ENCODE results near the gene INSR. TPM values are rescaled to one million over a fixed set of nuclear protein-coding genes. Genes with fewer than 3 reads are reported as not detected.

Gene INSR
- total RNA-seq, 3 donors from 2014 or later (not counting 1 experiment from before 2014, with no cell fraction given) = 0.50 to 4.9 (median 2.0) TPM

DNA sequence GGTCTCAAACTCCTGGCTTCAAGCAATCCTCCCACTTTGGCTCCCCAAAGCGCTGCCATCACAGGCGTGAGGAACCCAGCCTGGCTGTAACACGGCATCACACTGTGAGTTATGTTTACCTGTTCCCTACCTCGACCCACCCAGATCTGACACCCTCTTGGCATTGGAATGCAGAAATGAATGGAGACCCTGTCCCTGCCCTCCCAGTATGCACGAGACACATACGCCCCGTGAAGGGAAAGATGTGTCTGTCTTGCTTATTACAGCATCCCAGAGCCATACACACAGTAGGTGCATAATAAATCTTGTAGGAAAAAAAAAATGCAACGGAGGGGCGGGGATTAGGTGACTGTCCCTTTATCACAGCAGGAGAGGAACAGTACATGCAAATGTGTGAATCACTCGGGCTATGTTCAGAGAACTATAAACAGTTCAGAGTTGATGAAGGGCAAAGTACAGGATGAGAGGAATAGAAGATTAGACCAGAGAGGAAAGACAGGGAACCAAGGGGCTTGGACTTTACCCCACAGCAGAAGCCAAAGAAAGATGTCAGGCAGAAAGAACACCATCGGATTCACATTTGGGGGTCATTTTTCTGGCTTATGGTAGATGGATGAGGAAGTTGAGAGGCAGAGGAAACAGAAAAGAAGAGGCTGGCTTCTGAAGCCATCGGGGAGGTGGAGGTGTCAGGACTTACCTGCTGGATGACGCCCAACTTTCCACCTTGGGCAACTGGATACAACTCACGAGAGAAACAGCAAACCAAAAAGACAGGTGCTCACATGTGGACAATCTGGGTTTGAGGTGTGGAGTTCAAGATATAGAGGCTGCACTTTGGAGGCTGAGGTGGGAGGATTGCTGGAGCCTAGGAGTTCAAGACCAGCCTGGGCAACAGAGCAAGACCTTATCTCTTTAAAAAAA lies 94.3 kb downstream of the INSR start:
- ATAC-seq = no peak
- H3K36me3 ChIP-seq (ENCODE audit: control insufficient read depth, insufficient read depth, low read length) = no peaks in the 10 kb centered on the region
- no peak overlapping the region for H3K27ac ChIP-seq (ENCODE audit: low read length)
- Mint-ChIP-seq H3K36me3 (no peaks in the 10 kb centered on the region), H3K27ac (no peak overlapping the region), H3K4me1 (peaks cover 16 to 23% of the 10 kb centered on the region in 2 donors), H3K9me3 (no peaks in the 10 kb centered on the region), H3K27me3 (ENCODE audit: low read depth in 2 of 2) (peaks cover 0 to 5% of the 10 kb centered on the region in 2 donors), H3K4me3 (peak overlapping the region; percentile 10)
- no peaks in the 10 kb centered on the region for H3K27me3 ChIP-seq (ENCODE audit: control insufficient read depth, insufficient read depth, low read length)
- H3K9me3 ChIP-seq (ENCODE audit: control insufficient read depth, insufficient read depth, low read length) = no peaks in the 10 kb centered on the region
- H3K4me3 ChIP-seq (ENCODE audit: low read length) = no peak overlapping the region
- no peak for DNase-seq
- TF ChIP-seq, protein P1, sequence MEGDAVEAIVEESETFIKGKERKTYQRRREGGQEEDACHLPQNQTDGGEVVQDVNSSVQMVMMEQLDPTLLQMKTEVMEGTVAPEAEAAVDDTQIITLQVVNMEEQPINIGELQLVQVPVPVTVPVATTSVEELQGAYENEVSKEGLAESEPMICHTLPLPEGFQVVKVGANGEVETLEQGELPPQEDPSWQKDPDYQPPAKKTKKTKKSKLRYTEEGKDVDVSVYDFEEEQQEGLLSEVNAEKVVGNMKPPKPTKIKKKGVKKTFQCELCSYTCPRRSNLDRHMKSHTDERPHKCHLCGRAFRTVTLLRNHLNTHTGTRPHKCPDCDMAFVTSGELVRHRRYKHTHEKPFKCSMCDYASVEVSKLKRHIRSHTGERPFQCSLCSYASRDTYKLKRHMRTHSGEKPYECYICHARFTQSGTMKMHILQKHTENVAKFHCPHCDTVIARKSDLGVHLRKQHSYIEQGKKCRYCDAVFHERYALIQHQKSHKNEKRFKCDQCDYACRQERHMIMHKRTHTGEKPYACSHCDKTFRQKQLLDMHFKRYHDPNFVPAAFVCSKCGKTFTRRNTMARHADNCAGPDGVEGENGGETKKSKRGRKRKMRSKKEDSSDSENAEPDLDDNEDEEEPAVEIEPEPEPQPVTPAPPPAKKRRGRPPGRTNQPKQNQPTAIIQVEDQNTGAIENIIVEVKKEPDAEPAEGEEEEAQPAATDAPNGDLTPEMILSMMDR (IDR thresholded peaks at IDR 0.05) = no peak
- H3K4me1 ChIP-seq (ENCODE audit: control insufficient read depth, insufficient read depth, low read length) = peaks cover 30% of the 10 kb centered on the region
- intact Hi-C loops (cut with micrococcal nuclease) = loop anchor here (5.0 kb wide), 1 partner anchor 1107 kb away; the partner anchor contains the start of gene CD320
- WGBS (ENCODE audit: insufficient coverage) = 82% methylated on average over 13 of the region's 14 CpGs

DNA sequence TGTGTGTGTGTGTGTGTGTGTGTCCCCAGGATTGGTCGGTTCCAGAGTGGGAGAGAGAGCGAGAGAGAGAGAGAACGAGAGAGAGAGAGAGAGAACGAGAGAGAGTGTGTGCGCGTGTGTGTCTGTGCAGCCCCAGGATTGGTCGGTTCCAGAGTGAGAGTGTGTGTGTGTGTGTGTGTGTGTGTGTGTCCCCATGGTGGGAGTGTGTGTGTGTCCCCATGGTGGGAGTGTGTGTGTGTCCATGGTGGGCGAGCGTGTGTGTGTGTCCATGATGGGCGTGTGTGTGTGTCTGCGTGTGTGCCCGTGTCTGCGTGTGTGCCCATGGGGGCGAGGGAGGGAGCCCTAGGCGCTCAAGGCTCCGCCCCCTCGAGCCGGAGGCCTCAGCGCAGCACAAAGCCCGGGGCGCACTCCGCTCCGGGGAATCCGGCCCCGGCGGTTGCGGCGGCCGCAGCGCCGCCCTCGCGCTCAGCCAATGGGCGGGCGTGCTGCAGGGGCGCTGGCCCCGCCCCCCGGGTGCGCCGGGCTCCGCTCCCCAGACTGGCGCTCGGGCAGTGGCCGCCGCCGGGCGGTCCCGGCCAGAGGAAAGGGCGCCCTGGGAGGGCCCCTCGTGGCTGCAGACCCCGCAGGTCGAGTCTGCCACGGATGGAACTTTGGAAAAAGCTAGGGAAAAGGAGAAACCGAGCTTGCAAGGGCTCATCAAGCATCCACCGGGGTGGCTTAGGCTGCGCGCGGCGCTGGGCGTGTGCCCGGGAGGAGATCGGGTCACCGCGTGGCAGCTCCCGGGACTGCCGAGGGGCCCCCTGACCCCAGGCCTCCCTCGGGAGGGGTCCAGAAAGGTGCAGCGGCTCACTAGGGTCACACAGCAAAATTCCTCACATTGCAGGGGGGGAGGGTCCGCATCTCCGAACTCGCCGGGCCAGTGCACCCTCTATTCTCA lies 96.2 kb downstream of the INSR start:
- Histone ChIP-seq H3K9me3 (ENCODE audit: control insufficient read depth, insufficient read depth, low read length) (no peaks in the 10 kb centered on the region), H3K36me3 (ENCODE audit: control insufficient read depth, insufficient read depth, low read length) (no peaks in the 10 kb centered on the region), H3K4me3 (ENCODE audit: low read length) (peak overlapping the region; percentile 85), H3K27me3 (ENCODE audit: control insufficient read depth, insufficient read depth, low read length) (no peaks in the 10 kb centered on the region), H3K27ac (ENCODE audit: low read length) (peak overlapping the region; percentile 55), H3K4me1 (ENCODE audit: control insufficient read depth, insufficient read depth, low read length) (peaks cover 33% of the 10 kb centered on the region)
- no peaks in the 10 kb centered on the region for H3K36me3 Mint-ChIP-seq
- WGBS (ENCODE audit: insufficient coverage) = under 1% methylated on average over 71 of the region's 72 CpGs
- peak overlapping the region; percentile 96 for H3K4me3 Mint-ChIP-seq
- DNase-seq (peak; percentile 92 to 97), ATAC-seq (peak; percentile 83 to 95 (median 89))
- TF ChIP-seq, protein P1 (IDR thresholded peaks at IDR 0.05) = no peak
- H3K4me1 Mint-ChIP-seq = peaks cover 16 to 28% of the 10 kb centered on the region in 2 donors
- peak overlapping the region; percentile 92 to 96 for H3K27ac Mint-ChIP-seq
- intact Hi-C loops (cut with micrococcal nuclease) = loop anchor here (1.0 to 5.0 kb wide), 3 partner anchors 12 to 1109 kb away; partner anchors contain the start of gene CD320
- peaks cover 0 to 3% of the 10 kb centered on the region in 2 donors for H3K27me3 Mint-ChIP-seq (ENCODE audit: low read depth in 2 of 2)
- no peaks in the 10 kb centered on the region for H3K9me3 Mint-ChIP-seq

DNA sequence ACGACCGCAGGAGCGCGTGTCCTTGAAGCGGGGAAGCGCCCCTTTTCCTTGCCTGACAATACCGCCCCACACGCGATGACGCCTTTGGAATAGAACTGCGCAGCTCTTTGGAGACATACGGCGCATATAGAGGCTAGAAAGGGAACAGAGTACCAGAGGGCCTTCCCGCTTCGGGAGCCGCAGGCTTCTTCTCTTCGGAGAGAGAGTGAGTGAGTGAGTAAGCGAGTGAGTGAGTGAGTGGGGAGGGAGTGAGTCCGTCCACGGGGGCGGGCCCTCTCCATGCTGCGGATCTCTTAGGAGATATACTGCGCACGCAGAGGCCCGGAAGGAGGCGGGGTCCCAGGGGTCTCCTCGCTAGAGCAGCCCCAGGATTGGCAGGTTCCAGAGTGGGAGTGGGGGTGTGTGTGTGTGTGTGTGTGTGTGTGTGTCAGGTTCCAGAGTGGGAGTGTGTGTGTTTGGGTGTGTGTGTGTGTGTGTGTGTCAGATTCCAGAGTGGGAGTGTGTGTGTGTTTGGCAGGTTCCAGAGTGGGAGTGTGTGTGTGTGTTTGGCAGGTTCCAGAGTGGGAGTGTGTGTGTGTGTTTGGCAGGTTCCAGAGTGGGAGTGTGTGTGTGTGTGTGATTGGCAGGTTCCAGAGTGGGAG lies 97.0 kb downstream of the INSR start:
- peaks cover 0 to 3% of the 10 kb centered on the region in 2 donors for H3K27me3 Mint-ChIP-seq (ENCODE audit: low read depth in 2 of 2)
- Histone ChIP-seq H3K4me3 (ENCODE audit: low read length) (peak overlapping the region; percentile 59), H3K4me1 (ENCODE audit: control insufficient read depth, insufficient read depth, low read length) (peaks cover 41% of the 10 kb centered on the region), H3K36me3 (ENCODE audit: control insufficient read depth, insufficient read depth, low read length) (no peaks in the 10 kb centered on the region), H3K9me3 (ENCODE audit: control insufficient read depth, insufficient read depth, low read length) (no peaks in the 10 kb centered on the region), H3K27ac (ENCODE audit: low read length) (peak overlapping the region; percentile 55), H3K27me3 (ENCODE audit: control insufficient read depth, insufficient read depth, low read length) (no peaks in the 10 kb centered on the region)
- peaks cover 24 to 34% of the 10 kb centered on the region in 2 donors for H3K4me1 Mint-ChIP-seq
- peak; percentile 84 to 91 for DNase-seq
- WGBS (ENCODE audit: insufficient coverage) = 2% methylated on average over 27 of the region's 27 CpGs
- H3K36me3 Mint-ChIP-seq = no peaks in the 10 kb centered on the region
- H3K4me3 Mint-ChIP-seq = peak overlapping the region; percentile 96
- TF ChIP-seq, protein P1 (IDR thresholded peaks at IDR 0.05) = no peak
- peak overlapping the region; percentile 92 to 96 for H3K27ac Mint-ChIP-seq
- ATAC-seq = peak; percentile 63 to 81 (median 66)
- intact Hi-C loops (cut with micrococcal nuclease) = loop anchor here (1.0 to 5.0 kb wide), 3 partner anchors 11 to 1110 kb away; partner anchors contain the start of gene CD320
- no peaks in the 10 kb centered on the region for H3K9me3 Mint-ChIP-seq

Measured in natural killer cell (primary cell).